ENCODE data around the gene ANKS1B.
"Not testable (repeated sequence)": the region's sequence is repeated elsewhere in the genome, so short reads cannot be mapped to it uniquely, and the experiment has no call there.

Gene ANKS1B

DNA sequence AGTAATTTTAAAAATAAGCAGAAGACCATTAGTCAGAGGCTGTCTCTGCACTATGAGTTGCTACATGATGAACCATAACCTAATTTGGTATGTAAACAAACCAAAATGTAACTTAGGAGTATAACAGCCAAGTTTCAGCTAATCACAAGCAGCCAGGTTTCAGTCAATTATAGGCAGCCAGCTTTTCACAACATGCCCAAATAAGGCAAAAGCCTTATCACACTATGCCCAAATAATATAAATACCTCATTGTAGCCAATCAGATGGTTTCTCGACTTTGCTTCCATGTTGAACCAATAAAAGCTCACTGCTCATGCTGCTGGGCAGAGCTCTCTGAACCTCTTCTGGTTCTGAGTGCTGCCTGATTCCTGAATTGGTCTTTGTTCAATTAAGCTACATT is 298.6 kb downstream of the ANKS1B start:
- DNase-seq, result no peak

DNA sequence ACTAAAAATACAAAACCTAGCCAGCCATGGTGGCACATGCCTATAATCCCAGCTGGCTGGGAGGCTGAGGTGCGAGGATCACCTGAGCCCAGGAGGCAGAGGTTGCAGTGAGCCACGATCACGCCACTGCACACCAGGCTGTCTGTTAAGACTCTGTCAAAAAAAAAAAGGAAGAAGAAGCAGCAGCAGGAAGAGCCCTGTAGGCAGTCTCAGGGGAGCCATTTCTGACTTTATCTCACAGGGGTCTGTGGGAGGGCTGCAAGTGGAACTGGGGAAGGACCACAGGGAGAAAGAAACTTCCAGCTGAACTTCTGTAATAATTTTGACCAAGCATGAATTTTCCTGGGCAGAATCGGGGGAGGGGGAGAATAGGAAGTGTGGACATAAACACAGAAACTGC is 304.5 kb downstream of the ANKS1B start:
- DNase-seq, result no peak

DNA sequence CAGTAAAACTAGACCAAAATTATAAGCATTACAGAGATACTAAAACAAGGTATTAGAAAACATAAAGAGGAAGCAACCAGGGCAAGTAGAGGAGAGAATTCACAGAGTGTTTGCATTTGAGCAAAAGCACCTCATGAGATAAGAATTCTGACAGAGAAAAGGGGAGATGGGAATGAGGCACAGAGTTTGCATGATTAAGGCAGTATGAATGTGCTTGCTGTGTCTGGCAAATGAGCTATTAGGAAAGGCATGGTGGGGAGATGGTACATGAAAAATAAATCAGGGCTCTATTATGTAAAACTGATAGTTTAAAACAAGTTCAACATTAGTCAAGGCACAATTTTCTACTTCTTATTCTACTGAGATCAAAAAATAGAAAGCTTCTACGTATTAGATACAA is 314.1 kb downstream of the ANKS1B start:
- no peak for DNase-seq

DNA sequence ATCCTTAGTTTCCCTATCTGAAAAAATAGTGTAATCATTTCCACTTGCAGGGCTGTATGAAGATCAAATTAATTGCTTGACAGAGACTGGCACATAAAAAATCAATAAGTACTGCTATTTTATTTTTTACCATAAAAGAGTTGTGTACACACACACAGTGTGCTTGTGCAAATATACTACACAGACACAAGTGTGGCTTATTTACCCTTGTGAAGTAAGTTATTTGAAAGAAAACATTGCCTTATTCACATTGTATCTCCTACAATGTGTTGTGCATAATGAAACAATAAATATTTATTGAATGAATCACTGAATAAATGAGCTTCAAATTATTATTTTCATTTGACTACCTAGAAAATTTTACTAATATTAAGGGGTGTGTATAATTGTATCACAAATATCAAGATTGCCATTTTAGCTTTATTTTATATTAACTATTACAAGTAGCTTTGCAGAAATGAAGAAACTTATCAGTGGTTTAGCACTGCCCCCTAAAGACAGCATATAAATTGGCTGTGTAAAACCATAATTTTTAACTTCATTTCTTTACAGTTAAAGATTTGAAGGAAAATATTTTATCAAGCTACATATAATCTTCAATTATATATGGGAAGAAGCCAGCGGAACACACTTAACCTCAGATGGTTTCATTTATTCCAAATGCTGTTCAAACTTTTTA is 325.9 kb downstream of the ANKS1B start:
- no peak for DNase-seq

DNA sequence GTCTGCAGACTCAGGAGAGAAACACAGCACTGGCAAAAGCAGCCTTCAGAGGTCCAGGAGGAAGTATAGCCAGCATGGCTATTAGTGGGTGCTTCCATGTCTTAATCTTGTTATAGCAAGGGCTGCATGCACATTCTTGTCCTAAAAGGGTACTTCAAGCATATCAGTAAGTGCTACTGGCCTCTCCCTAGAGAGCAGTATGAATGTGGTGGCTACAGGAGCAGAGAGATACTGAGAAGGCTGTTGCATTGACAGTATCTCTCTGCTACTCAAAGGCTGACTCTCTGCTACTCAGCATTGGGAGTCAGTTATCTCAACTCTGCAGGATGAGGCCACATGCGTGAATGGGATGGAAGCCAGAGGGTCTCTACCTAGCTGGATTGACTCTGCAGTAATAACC is 335.2 kb downstream of the ANKS1B start:
- DNase-seq, result no peak

DNA sequence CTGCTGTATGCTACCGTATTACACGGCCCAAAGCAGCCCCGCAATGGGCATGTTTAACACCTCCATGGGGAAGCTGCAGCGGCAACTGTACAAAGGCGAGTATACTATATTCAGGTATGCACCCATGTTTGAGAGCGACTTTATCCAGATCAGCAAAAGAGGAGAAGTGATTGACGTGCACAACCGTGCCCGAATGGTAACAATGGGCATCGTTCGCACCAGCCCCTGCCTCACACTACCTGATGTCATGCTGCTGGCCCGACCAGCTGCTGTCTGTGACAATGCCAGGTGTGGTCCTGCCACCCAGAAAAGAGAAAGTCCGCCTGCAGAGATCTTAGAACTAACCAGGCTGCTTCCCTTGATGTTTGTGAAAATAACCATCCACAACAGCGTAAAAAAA is 336.6 kb downstream of the ANKS1B start:
- DNase-seq, result no peak

DNA sequence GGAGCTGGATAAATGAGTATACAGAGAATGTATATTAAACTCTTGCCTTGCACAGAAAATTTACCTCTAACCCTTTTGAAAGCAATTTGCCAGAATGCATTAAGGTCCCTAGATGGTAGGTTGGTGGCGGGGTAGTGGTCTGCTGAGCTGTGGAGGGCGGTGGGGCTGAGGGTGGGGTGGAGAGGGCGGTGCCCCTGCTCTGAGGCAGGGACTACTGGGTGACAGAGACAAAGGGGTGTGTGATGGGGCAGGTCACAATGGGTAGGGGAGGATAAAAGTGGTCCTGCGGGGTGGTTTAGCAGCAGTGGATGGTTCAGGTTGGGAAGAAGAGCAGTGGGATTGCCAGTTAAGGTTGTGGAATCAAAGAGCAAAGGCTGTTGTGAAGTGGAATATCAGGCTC is 337.3 kb downstream of the ANKS1B start, which contains the start of gene GARIN6:
Gene GARIN6, plus strand, starts transcription at position 301 of the 400 bp plus-strand sequence. CDS start 422 bp downstream, outside the sequence.
- DNase-seq, result no peak

DNA sequence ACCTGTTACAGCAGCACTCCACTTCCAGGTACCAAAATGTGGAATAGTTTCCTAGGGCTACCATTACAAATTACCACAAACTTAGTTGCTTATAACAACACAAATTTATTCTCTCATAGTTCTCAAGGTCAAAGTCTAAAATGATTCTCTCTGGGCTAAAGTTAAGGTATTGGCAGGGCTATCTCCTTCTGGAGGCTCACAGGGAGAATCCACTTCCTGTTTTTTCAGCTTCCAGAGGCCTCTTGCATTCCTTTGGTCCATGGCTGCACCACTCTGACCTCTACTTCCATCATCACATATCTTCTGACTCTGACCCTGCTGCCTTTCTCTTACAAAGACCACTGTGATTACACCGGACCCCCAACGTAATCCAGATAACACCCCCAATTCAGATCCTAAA is 340.1 kb downstream of the ANKS1B start:
- no peak for DNase-seq

DNA sequence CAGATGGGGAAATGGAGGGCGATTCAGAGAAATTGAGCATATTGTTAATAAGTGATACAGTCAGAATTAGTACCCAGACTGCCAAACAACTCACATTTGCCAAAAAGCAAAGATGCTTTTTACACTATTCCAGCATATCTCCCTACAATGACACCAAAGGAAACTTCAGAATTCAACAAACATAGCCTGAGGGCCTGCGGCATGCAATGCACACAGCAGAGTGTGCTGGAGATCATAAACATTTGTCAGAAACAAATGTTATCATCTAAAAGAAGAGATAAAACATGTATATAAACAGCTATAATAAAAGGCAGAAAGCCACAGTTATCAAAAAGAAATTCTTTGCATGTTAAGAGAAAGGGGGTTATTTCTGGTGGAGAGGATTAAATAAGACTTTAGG is 357.3 kb downstream of the ANKS1B start:
- no peak for DNase-seq

DNA sequence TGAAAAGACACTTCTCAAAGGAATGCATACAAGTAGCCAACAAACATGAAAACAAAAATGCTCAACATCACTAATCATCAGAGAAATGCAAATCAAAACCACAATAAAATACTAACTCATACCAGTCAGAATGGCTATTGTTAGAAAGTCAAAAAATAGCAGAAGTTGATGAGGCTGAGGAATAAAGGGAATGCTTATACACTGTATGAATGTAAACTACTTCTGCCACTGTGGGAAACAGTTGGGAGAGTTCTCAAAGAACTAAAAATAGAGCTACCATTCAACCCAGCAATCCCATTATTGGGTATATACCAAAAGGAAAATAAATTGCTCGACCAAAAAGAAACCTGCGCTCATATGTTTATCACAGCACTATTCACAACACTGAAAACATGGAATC is 360.1 kb downstream of the ANKS1B start:
- DNase-seq, result not testable (repeated sequence)

DNA sequence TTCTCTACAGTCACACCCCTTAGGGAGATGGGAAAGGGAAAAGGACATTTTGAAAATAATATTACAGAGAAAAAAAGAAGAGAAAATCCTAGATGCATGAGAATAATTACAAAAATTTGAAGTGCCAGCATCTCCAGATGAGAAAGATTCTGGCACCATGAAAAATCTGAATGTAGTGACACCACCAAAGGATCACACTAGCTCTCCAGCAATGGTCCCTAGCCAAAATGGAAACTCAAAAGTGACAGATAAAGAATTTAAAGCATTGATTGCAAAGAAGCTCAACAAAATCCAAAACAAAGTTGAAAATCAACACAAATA is 364.6 kb downstream of the ANKS1B start:
- DNase-seq, result no peak

DNA sequence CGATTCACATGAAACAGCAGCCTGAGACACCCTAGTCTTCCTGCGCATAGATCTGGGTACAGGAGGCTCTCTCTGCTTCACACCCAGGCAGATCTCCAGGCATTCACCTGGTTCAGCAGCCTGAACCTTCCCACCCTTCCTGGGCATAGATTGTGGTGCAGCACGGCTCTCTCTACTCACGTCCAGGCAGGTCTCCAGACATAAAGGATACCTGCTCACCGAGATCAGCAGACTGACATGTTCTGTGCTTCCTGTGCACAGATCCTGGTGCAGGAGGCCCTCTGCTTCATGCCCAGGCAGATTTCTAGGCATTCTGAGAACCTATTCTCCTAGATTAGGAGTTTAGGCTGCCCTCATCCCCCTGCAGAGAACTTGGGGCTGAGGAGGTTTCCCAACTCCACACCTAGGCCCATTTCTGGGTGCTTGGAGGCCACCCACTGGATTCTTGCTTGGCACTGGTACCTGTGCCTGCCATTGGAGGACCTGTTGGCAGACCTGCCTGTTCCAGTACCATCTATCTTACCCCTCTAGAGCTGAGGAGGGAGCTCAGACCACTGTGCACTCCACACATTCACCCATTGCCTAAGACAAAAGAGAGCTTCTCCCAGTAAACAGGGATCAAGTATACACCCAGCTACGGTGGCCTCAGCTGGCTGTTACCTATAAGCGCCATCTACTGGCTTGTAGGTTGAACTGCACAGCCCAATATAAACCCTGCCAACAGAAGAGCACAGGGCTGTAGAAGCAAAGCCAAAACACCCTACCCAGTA is 365.2 kb downstream of the ANKS1B start:
- DNase-seq, result peak; percentile 33 to 45

DNA sequence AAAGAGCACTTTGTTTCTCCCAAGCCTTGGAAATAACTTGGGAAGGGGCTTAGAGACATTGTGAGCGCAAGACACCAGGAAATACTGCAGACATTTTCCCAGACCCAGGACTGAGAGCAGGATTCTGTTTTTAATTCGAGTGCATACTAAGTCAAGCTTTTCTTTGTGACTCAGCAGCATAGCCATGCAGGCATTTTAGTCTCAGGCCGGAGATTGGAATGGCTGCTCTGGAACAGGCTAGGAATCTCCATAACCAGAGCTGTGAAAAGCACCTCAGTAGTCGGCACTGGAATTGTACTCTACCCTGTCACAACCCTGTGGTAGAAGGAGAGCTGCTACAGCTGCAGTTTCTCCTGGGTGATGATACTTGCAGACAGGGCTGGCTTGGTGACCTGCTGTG is 366.1 kb downstream of the ANKS1B start:
- DNase-seq, result no peak

DNA sequence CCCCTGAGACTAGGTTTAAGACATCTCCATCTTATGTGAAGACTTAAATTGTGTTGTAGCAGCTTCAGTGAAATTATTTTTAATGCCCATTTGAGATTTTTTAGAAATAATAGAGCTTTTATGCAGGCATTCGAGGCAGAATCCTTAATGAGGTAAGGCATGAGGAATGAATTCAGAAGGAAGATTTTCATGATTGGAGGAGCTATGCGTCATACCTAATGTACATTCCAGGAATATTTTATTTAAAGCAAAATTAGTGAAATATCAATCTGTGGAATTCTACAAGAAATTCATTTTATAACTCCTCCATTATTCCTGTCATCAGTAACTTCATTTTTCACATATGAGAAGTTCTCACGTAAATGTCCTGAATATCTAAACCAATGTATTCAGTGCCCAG is 373.1 kb downstream of the ANKS1B start:
- no peak for DNase-seq

DNA sequence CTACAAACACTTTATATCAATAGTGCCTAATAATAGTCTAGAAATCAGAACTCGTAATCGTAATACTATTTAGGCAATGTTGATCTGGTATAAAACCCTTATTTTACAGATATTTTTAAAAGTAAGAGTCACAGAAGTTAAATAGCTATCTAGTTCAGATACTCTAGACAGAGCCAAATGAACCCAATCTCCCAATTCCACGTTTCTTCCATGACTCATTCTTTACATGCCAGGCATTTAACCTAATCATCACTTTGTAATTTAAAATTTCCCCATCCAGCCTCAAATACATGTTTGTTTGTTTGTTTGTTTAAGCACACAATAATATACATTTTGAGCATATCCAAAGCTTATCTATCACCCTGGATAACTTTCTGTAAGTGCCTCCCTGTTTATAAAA is 373.6 kb downstream of the ANKS1B start:
- DNase-seq, result no peak

DNA sequence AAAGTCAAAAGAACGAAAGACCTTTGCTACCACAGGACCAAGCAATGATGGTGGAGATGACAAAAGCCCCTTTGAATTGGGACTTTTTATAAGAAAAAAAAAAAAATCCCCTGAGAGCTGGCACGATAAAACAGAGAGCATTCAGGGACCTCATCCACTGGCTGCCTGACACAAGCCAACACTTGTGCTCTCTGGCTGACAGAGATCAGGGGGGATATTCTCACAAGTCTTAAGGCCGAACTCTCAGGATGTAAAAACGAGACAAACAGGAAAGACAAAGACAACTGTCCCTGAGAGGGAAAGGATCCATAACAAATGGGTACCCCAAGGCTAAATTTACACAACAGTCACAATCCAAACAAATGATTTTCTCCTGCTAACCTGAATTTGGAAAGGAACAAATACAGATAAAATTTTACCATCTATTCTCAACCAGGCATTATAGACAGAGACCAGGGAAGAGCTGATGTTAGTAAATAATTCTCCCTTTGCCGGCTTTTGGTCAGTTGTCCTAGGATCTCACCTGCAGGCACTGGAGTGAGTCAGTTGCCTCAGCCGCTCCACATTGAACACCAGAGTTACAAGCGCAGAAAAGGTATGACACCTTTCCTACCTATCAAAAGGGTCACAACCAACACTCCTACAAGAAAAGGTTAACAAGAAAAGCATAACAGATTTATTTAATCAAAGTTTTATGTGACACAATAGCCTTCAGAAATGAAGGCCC is 375.1 kb downstream of the ANKS1B start:
- DNase-seq, result no peak

DNA sequence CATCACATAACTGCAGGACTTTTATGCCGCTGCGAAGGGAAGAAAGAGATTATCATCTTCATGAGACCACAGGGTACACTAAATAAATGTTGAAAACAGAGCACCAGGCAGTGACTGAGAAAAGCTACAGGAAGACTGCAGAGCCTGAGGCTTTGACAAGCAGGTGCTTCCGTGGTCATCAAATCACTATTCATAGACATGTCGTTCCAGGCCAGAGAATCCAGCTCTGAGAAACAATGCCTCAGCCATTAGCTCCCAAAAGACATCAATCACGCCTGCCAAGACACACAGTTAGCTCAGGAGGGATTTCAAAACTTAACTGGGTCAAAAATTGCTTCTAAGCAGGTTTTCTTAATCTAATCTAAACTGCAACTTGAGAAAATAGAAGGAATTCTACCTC is 384.3 kb downstream of the ANKS1B start:
- DNase-seq, result no peak

DNA sequence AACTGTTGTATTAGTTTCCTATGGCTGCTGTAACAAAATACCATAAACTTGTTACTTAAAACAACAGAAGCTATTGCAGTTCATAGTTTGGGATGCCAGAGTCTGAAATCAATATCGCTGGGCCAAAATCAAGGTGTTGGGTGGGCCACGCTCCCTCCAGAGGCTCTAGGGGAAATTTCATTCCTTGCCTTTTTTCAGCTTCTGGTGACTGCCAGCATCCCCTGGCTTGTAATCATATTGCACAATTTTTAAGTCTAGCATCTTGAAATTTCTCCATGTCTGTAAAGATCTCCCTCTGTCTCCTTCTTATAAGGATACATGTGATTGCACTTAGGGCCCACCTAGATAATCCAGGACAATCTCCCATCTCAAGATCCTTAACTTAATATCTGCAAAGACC is 386.0 kb downstream of the ANKS1B start:
- DNase-seq, result no peak

DNA sequence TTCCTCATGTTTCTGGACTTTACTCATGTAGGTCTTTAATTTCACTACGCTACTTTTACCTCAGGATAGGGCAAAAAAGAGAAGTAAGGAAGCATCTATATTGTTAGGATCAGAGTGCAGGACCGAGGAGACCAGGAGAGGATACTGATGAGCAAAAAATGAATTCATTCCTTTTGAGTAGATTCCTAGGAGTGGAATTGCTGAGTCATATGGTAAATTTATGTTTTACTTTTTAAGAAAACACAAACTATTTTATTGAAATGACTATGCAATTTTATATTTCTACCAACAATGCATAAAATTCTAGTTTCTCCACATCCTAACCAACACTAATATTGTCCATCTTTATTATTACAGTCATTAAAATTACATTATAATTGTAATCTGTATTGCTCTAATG is 388.0 kb downstream of the ANKS1B start:
- DNase-seq, result no peak

DNA sequence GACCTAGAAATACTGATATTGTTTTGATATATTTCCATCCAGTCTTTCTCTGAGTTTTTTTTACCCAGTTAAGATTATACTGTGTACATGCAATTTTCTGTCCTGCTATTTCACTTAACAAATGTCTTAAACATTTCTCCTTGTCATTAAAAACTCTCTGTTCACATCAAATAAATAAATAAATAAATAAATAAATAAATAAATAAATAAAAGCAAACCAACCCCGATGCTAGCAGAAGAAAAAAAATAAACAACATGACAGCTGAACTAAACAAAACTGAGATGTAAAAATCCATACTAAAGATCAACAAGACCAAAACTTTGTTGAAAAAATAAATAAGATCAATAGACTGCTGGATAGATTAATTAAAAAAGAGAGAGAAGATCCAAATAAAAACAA is 407.6 kb downstream of the ANKS1B start:
- not testable (repeated sequence) for DNase-seq

DNA sequence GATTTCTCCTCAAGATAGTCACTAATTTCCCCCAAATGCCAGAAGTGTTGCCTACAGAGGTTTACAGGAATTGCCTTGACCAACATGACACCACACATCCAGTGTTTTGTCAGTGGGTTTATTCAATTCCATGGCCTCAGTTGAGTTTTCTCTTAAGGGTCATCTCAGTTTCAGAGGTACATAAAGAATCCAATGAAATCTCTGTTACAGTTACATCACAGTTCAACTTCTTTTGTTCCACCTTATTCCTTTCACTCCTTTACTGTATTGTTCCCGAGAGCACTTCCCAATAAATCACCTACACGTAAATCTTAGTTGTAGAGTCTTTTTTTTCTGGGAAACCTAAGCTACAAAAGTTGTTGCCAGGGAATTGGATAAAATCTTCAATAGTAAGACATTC is 410.8 kb downstream of the ANKS1B start:
- DNase-seq, result no peak

DNA sequence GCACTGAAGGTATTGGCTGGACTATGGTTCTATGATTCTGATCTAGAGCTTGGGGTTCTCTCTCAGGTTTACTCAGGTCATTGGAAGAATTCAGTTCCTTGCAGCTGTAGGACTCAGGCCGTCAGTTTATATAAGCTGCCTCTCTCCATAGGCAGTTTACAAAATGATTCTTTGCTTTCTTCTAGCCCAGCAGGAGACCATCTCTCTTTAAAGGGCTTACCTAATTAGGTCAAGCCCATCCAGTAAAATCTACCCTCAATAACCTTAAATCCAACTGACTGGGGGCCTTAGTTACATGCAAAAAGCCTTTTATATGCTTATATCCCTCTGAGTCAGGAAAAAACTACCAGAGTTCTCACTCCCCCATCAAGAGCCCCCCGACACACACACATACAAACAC is 417.7 kb downstream of the ANKS1B start:
- no peak for DNase-seq

DNA sequence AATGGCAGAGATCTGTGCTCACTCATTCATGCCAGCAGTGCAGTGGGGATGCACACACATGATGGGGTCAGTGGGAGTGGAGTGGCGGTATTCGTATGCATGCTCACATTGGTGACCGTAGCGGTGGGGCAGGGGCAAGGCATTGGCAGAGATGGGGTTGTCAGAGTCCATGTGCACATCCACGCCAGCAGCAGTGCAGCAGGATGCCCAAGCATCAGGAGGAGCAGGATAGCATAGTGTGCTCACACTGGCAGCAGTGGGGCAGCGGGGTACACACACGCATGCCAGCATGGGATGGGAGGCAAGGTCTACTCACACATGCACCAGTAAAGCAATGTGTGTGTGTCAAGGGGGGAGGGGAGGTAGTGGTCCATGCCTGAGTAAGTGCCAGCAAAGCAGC is 426.6 kb downstream of the ANKS1B start:
- no peak for DNase-seq

DNA sequence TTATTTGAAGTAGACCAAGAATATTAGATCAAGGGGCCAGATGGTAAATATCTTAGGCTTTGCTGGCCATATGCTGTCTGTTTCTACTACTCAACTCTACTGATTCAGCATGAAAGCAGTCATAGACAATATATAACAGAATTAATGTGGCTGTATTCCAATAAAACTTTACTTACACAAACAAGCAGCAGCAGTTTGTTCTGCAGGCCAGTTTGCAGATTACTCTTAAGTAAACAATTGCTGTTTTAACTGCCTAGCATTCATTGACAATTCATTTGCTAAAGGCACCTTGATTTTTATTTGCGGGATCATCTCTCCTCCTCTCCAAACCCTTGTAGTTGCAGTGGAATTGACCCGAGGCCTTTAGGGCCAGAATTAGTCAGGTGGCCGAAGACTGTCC is 431.3 kb downstream of the ANKS1B start:
- DNase-seq, result no peak

Data from inflammatory macrophage (primary cell).